ENCODE results near the gene TMX4.

GRCh38 chr20:8033151-8033841 lies 13.7 kb upstream of the TMX4 start:
- TF ChIP-seq, protein P1, sequence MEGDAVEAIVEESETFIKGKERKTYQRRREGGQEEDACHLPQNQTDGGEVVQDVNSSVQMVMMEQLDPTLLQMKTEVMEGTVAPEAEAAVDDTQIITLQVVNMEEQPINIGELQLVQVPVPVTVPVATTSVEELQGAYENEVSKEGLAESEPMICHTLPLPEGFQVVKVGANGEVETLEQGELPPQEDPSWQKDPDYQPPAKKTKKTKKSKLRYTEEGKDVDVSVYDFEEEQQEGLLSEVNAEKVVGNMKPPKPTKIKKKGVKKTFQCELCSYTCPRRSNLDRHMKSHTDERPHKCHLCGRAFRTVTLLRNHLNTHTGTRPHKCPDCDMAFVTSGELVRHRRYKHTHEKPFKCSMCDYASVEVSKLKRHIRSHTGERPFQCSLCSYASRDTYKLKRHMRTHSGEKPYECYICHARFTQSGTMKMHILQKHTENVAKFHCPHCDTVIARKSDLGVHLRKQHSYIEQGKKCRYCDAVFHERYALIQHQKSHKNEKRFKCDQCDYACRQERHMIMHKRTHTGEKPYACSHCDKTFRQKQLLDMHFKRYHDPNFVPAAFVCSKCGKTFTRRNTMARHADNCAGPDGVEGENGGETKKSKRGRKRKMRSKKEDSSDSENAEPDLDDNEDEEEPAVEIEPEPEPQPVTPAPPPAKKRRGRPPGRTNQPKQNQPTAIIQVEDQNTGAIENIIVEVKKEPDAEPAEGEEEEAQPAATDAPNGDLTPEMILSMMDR (IDR thresholded peaks at IDR 0.05), result no peak
- no peak for TF ChIP-seq EP300 (IDR thresholded peaks at IDR 0.05)

All from tibial nerve (tissue), 4 donors.